ENCODE data around the gene OCA2. TPM values are rescaled to one million over a fixed set of nuclear protein-coding genes. Genes with fewer than 3 reads are reported as not detected.
"Not testable (repeated sequence)": the region's sequence is repeated elsewhere in the genome, so short reads cannot be mapped to it uniquely, and the experiment has no call there.

Gene OCA2
- total RNA-seq, 1 experiment from 2014 or later: 0.23 TPM

DNA sequence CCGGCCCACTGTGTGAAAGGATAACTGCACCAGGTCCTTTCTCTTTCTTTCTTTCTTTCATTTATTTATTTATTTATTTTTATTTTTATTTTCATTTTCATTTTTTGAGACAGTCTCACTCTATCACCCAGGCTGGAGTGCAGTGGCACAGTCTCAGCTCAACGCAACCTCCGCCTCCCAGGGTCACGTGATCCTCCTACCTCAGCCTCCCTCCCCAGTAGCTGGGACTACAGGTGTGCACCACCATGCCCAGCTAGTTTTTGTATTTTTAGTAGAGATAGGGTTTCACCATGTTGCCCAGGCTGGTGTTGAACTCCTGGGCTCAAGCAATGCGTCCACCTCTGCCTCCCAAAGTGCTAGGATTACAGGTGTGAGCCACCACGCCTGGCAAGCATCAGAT is 146.5 kb downstream of the OCA2 start:
- DNase-seq (ENCODE audit: low read depth): not testable (repeated sequence)

DNA sequence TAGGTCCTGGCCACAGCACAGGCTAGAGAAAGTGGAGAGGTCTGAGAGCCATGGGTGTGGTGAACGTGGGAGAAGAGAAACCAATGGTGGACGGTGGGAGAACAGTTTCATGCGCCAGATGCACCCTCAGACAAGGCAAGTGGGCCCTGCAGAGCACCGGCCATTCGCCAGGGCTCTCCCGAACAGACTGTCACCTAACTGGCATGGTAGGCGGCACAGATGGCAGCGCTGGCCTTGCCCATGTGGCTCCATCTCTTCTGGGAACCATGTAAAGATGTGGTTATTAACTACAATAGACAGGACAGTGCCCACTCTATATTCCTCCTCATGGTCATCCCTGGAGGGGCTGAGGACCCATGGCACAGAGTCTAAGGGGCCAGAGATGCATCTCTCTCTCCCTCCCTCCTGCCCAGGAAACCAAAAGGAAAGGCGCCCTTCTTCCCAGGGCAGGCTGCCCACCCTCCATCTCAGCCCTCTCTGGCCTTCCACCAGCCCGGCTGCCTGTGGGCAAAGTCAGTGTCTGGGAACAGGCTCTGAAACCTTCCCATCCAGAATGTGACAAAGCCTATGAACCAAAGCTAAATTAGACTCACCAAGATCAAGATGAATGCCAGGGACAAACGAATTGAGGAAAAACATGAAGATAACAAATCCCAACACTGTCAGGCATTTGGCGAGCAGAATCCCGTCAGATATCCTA is 147.8 kb downstream of the OCA2 start:
- no peak for DNase-seq (ENCODE audit: low read depth)

DNA sequence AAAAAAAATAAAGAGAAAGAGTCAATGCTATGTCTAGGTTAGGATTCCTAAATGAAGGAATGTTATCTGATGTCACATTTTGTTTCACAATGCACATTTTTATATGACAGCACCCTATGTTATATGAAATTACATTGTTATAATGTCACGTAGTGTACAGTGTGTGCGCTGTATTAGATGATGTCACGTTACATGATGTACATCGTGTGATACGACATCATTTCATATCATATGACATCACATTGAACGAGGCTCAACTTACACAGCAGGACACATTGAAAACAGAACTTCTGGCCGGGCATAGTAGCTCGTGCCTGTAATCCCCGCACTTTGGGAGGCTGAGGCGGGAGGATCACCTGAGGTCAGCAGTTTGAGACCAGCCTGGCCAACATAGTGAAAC is 150.0 kb downstream of the OCA2 start:
- no peak for DNase-seq (ENCODE audit: low read depth)

DNA sequence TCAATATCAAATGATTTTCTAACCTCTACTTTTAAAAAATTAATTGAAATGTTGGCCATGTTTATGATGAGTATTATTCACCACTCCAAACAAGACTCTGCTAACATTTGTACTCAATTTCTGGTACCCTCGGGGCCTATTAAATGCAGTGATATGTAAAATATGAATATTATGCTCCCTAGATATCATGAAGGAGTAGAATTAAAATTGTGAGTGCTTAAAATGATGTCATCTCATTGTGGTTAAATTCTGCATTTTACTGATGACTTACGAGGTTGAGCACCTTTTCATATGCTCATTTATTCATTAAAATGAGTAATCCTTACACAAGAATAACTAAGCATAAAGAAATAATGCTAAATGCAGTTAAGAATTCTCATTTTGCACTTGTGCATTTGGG is 159.9 kb downstream of the OCA2 start:
- no peak for DNase-seq (ENCODE audit: low read depth)

GRCh38 chr15:27937851-27938250 is 161.3 kb downstream of the OCA2 start:
- no peak for DNase-seq (ENCODE audit: low read depth)

- DNase-seq (ENCODE audit: low read depth): no peak
These were observed 163.0 kb downstream of the OCA2 start for GRCh38 chr15:27936164-27936563.

- DNase-seq (ENCODE audit: low read depth): no peak
These were observed 163.8 kb downstream of the OCA2 start for GRCh38 chr15:27935328-27935727.

- DNase-seq (ENCODE audit: low read depth): no peak
These were observed 164.3 kb downstream of the OCA2 start for GRCh38 chr15:27934782-27935181.

DNA sequence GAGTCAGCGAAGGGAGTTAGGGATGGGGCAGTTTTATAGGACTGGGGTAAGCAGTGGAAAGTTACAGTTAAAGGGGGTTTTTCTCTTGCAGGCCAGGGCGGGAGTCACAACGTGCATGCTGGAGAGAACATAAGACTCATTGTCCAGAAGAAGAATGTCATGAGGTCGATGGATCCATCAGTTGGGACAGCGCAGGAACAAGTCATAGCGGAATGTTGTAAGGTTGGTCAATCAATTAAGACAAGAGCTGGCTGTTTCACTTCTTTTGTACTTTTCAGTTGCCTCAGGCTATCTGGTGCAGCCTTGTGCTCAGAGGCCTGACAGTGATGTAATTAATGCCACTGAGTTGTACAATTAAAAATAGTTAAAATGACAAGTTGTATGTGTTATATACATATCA is 165.6 kb downstream of the OCA2 start:
- DNase-seq (ENCODE audit: low read depth): no peak

DNA sequence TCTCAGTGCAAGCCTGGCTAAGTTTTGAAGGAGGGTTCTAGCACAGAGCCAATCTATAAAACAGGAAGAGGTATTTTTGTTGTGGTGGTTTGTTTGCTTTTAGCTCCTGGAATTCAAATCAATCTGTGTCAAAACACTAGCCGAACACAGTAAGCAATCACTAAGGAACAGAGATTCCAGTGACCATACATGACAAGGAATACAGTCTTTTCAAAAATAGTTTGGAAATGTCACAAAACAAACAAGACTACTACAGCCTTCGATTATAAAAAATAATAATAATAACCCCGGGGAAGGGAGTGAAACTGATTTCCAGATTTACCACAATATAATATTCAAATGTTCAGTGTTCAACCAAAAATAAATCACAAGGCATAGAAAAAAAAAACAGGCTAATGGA is 166.5 kb downstream of the OCA2 start:
- DNase-seq (ENCODE audit: low read depth): no peak

DNA sequence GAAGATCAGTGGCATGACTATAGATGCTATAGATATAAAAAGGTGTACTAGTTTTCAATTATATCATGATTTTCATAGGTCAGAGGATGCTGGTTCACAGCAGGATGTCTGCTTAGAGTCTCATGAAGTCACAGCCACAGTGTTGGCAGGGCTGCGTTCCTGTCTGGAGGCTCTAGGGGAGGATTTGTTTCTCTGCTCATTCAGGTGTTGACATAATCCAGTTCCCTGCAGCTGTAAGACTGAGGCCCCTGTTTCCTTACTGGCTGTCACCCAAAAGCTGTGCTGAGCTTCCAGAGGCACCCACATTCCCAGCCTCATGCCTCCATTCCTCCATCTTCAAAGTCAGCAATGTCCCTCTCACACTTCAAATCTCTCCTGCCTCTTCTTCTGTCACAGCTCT is 170.7 kb downstream of the OCA2 start:
- no peak for DNase-seq (ENCODE audit: low read depth)

DNA sequence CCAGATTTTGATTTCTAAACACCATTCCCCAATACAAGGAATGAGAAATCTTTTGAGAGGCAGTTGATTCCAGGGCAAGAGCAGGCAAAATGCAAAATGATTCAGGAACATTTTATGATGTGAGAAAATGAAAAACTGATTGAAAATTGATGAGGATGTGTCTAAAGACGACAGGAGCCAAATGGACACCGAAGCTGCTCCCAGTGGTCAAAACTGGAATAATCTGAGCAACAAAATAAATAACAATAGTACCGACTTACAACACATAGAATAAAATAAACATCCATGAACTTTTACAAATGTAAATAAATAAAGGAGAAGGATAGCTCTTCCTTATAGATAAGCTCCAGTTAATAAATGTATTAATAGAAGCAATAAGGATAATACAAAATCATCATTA is 186.8 kb downstream of the OCA2 start:
- DNase-seq (ENCODE audit: low read depth): no peak

- no peak for DNase-seq (ENCODE audit: low read depth)
These were observed 192.3 kb downstream of the OCA2 start for GRCh38 chr15:27906802-27907201.

GRCh38 chr15:27903405-27903804 is 195.7 kb downstream of the OCA2 start:
- DNase-seq (ENCODE audit: low read depth): no peak

DNA sequence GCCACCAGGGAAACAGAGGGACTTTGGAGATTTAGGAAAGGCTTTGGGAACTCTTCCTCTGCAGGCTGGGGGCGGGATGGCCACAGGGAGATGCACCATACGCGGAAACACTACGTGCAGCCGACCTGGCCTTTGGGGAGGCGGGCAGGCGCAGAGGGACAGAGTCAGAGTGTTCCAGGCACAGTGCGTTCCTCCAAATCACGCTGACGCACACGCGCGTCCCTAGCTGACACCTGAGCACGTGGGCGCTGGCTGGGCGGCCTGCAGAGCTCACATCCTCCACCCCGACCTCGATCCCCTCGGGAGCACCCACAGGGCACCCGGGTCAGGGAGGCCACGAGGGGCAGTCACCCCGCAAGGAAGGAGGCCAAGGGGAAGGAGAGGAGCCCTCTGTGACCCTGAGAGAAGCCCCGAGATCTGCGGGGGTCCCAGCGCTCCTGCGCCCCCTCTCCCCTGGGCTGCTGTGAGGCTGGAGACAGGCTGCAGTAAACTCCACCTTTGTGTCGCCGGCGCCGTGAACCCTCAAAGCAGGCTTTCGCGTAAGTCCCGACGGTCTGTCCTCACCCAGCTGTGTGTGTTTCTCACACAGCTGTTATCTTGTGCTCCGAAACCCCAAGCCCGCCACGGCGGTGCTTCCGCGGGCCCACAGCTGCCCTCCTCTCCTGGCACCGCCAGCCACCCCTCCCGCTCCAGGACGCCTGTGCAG is 196.3 kb downstream of the OCA2 start:
- DNase-seq (ENCODE audit: low read depth): no peak

DNA sequence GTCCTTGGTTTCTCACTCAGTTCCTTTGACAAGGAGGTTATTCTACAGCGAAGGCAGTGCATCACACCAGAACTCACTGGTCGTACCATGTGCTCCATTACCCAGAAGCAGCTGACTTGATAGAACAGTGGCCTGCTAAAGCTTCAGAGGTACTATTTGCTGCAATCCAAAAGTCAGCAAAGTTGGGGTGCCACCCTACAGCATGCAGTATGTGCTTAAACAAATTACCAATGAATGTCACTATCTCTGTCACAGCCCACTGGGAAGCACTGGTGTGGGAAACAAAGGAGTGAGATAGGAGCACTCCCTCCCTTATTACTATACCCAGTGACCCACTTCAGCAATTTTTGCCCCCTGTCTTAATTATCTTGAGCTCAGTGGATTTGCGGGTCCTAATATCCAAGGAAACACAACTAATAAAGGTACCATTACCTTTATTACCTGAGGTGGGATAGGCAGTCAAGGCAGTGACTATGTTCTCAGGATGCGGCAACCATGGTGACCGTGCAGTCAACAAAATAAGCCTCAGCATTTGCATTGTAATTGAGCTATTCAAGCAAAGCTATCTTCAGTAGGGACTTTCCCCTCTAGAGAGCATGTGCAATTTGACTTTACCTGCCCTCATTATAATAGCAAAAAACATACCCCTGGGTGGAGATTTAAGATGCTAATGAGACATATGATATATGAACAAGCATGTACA is 199.4 kb downstream of the OCA2 start:
- DNase-seq (ENCODE audit: low read depth): no peak

DNA sequence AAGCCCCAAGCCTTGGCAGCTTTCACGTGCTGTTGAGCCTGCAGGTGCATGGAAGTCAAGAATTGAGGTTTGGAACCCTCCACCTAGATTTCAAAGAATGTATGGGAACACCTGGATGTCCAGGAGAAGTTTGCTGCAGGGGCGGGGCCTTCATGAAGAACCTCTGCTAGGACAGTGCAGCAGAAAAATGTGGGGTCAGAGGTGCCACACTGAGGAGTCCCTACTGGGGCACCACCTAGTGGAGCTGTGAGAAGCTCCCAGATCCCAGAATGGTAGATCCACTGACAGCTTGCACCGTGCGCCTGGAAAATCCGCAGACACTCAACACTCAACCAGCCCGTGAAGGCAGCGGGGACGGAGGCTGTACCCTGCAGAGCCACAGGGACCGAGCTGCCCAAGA is 201.6 kb downstream of the OCA2 start:
- no peak for DNase-seq (ENCODE audit: low read depth)

- no peak for DNase-seq (ENCODE audit: low read depth)
These were observed 204.5 kb downstream of the OCA2 start for GRCh38 chr15:27894645-27895044.

- DNase-seq (ENCODE audit: low read depth): no peak
These were observed 209.9 kb downstream of the OCA2 start for GRCh38 chr15:27889258-27889657.

GRCh38 chr15:27885201-27885600 is 213.9 kb downstream of the OCA2 start:
- no peak for DNase-seq (ENCODE audit: low read depth)

DNA sequence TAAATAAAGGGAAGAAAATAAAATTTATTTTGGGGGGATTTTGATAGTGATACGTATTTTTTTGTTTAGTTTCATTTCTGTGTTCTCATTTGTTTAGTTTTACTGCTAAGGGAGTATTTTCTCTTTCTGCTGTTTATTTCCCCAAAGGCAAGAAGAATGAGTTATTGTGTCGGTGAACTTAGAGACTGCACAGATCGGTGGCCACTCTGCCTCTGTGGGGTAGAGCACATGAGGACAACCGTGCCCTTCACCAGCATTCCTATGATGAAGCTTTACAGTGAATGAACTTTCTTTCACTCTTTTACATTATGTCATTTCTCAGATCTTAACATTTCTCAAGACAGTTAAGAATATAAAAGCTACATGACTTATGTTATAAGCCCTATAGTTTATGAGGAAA is 214.4 kb downstream of the OCA2 start:
- no peak for DNase-seq (ENCODE audit: low read depth)

GRCh38 chr15:27878841-27879240 is 220.3 kb downstream of the OCA2 start:
- no peak for DNase-seq (ENCODE audit: low read depth)

DNA sequence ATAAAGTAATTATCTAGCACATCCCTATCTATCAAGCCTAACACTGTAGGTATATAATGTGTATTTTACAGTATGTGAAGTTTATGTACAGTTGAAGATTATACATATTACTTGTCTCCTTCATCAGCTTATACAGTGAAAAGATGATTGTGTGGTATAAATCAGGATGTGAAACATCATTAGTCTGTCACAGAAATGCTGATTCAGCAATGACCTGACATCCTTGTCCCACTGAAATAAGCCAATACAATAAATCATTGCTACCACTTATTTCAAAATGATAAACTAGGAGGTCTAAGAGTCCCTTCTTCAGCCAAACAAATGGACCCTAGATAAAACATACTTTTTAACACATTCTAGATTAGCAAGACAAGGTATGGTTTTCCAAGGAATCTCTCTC is 225.3 kb downstream of the OCA2 start:
- no peak for DNase-seq (ENCODE audit: low read depth)
